ENCODE data around the gene ERMARD. TPM values are rescaled to one million over a fixed set of nuclear protein-coding genes. Genes with fewer than 3 reads are reported as not detected.
A peak's percentile ranks its signal among the peaks of the same experiment; 100 is the strongest.

Gene ERMARD
- total and polyA plus RNA-seq, 2 donors (not counting 1 experiment from before 2014, with no cell fraction given), result 22.0 to 32.5 TPM

GRCh38 chr6:169798764-169799473 lies 47.5 kb downstream of the ERMARD start:
- Histone ChIP-seq H3K27me3 (ENCODE audit: control insufficient read depth, insufficient read depth, low read length) (no peaks in the 10 kb centered on the region), H3K4me3 (replicated peaks in 1 of 4; ENCODE audit: control extremely low read depth in 1 of 4, insufficient read depth in 1 of 4, low read depth in 3 of 4, low read length in 4 of 4) (no peak overlapping the region), H3K9ac (ENCODE audit: insufficient read depth, low read length) (no peak overlapping the region), H3K9me3 (ENCODE audit: control insufficient read depth, insufficient read depth, low read depth, low read length) (no peaks in the 10 kb centered on the region), H4K20me1 (ENCODE audit: control insufficient read depth, extremely low read depth, insufficient read depth, low read length) (no peaks in the 10 kb centered on the region), H3K4me2 (ENCODE audit: extremely low read depth, insufficient read depth, low read length) (no peak overlapping the region), H3K36me3 (ENCODE audit: control insufficient read depth, insufficient read depth, low read length) (no peaks in the 10 kb centered on the region), H2AFZ (ENCODE audit: low read length) (no peak overlapping the region), H3K4me1 (ENCODE audit: control insufficient read depth, extremely low read depth, insufficient read depth, low read length) (no peaks in the 10 kb centered on the region), H3K79me2 (ENCODE audit: control insufficient read depth, insufficient read depth, low read length) (no peaks in the 10 kb centered on the region), H3K27ac (ENCODE audit: insufficient read depth, low read length) (no peak overlapping the region)
- TF ChIP-seq, protein P1, sequence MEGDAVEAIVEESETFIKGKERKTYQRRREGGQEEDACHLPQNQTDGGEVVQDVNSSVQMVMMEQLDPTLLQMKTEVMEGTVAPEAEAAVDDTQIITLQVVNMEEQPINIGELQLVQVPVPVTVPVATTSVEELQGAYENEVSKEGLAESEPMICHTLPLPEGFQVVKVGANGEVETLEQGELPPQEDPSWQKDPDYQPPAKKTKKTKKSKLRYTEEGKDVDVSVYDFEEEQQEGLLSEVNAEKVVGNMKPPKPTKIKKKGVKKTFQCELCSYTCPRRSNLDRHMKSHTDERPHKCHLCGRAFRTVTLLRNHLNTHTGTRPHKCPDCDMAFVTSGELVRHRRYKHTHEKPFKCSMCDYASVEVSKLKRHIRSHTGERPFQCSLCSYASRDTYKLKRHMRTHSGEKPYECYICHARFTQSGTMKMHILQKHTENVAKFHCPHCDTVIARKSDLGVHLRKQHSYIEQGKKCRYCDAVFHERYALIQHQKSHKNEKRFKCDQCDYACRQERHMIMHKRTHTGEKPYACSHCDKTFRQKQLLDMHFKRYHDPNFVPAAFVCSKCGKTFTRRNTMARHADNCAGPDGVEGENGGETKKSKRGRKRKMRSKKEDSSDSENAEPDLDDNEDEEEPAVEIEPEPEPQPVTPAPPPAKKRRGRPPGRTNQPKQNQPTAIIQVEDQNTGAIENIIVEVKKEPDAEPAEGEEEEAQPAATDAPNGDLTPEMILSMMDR (conservative IDR thresholded peaks at IDR 0.05 in 1 of 2, IDR thresholded peaks at IDR 0.05 in 1 of 2; ENCODE audit: low read depth in 1 of 2, low read length in 2 of 2), result no peak
- TF ChIP-seq EZH2 (IDR thresholded peaks at IDR 0.05; ENCODE audit: low read length, missing control alignments), result no peak
- no peak for DNase-seq (ENCODE audit: low read depth in 2 of 2)

GRCh38 chr6:169799474-169799926 lies 48.1 kb downstream of the ERMARD start:
- Histone ChIP-seq H3K36me3 (ENCODE audit: control insufficient read depth, insufficient read depth, low read length) (no peaks in the 10 kb centered on the region), H3K4me2 (ENCODE audit: extremely low read depth, insufficient read depth, low read length) (no peak overlapping the region), H3K4me3 (replicated peaks in 1 of 4; ENCODE audit: control extremely low read depth in 1 of 4, insufficient read depth in 1 of 4, low read depth in 3 of 4, low read length in 4 of 4) (no peak overlapping the region), H2AFZ (ENCODE audit: low read length) (no peak overlapping the region), H3K79me2 (ENCODE audit: control insufficient read depth, insufficient read depth, low read length) (no peaks in the 10 kb centered on the region), H4K20me1 (ENCODE audit: control insufficient read depth, extremely low read depth, insufficient read depth, low read length) (no peaks in the 10 kb centered on the region), H3K27me3 (ENCODE audit: control insufficient read depth, insufficient read depth, low read length) (no peaks in the 10 kb centered on the region), H3K9me3 (ENCODE audit: control insufficient read depth, insufficient read depth, low read depth, low read length) (no peaks in the 10 kb centered on the region), H3K9ac (ENCODE audit: insufficient read depth, low read length) (no peak overlapping the region), H3K4me1 (ENCODE audit: control insufficient read depth, extremely low read depth, insufficient read depth, low read length) (no peaks in the 10 kb centered on the region), H3K27ac (ENCODE audit: insufficient read depth, low read length) (no peak overlapping the region)
- TF ChIP-seq, protein P1 (conservative IDR thresholded peaks at IDR 0.05 in 1 of 2, IDR thresholded peaks at IDR 0.05 in 1 of 2; ENCODE audit: low read depth in 1 of 2, low read length in 2 of 2), result no peak
- no peak for TF ChIP-seq EZH2 (IDR thresholded peaks at IDR 0.05; ENCODE audit: low read length, missing control alignments)
- DNase-seq (ENCODE audit: low read depth in 2 of 2), result no peak

GRCh38 chr6:169800116-169800667 lies 48.8 kb downstream of the ERMARD start:
- H3K27me3 ChIP-seq (ENCODE audit: control insufficient read depth, insufficient read depth, low read length), result no peaks in the 10 kb centered on the region
- H4K20me1 ChIP-seq (ENCODE audit: control insufficient read depth, extremely low read depth, insufficient read depth, low read length), result no peaks in the 10 kb centered on the region
- H3K4me1 ChIP-seq (ENCODE audit: control insufficient read depth, extremely low read depth, insufficient read depth, low read length), result no peaks in the 10 kb centered on the region
- H3K27ac ChIP-seq (ENCODE audit: insufficient read depth, low read length), result no peak overlapping the region
- peak overlapping the region; percentile 44 for H3K4me2 ChIP-seq (ENCODE audit: extremely low read depth, insufficient read depth, low read length)
- H3K9me3 ChIP-seq (ENCODE audit: control insufficient read depth, insufficient read depth, low read depth, low read length), result no peaks in the 10 kb centered on the region
- peak in 1 of 2 donors; percentile 33 for DNase-seq (ENCODE audit: low read depth in 2 of 2)
- no peak overlapping the region for H3K9ac ChIP-seq (ENCODE audit: insufficient read depth, low read length)
- no peaks in the 10 kb centered on the region for H3K79me2 ChIP-seq (ENCODE audit: control insufficient read depth, insufficient read depth, low read length)
- TF ChIP-seq, protein P1 (conservative IDR thresholded peaks at IDR 0.05 in 1 of 2, IDR thresholded peaks at IDR 0.05 in 1 of 2; ENCODE audit: low read depth in 1 of 2, low read length in 2 of 2), result no peak
- no peak for TF ChIP-seq EZH2 (IDR thresholded peaks at IDR 0.05; ENCODE audit: low read length, missing control alignments)
- H3K4me3 ChIP-seq (replicated peaks in 1 of 4; ENCODE audit: control extremely low read depth in 1 of 4, insufficient read depth in 1 of 4, low read depth in 3 of 4, low read length in 4 of 4), result no peak overlapping the region
- H2AFZ ChIP-seq (ENCODE audit: low read length), result no peak overlapping the region
- no peaks in the 10 kb centered on the region for H3K36me3 ChIP-seq (ENCODE audit: control insufficient read depth, insufficient read depth, low read length)
